ENCODE results near the gene PLEKHO1.

The PLEKHO1 gene

GRCh38 chr1:150149271-150150132 is at the start of gene PLEKHO1:
Gene PLEKHO1 (plus strand): TSS chr1:150149916. CDS start chr1:150150258, 342 bp downstream.
- no peak for TF ChIP-seq CTCF (IDR thresholded peaks at IDR 0.05; ENCODE audit: extremely low read depth, insufficient read depth, missing control alignments)
- DNase-seq (ENCODE audit: low spot score) = peak; percentile 90
- in situ Hi-C loops (cut with MboI; ENCODE audit: low pct_unique_long_range_greater_than_20kb, low sequenced_read_pairs, unreplicated experiment) = loop anchor here (10.0 kb wide), 1 partner anchor 65 kb away; no protein-coding TSS in a partner anchor

GRCh38 chr1:150102986-150103385 is 46.7 kb upstream of the PLEKHO1 start:
- no peak for TF ChIP-seq CTCF (IDR thresholded peaks at IDR 0.05; ENCODE audit: extremely low read depth, insufficient read depth, missing control alignments)
- DNase-seq (ENCODE audit: low spot score) = no peak
- in situ Hi-C loops (cut with MboI; ENCODE audit: low pct_unique_long_range_greater_than_20kb, low sequenced_read_pairs, unreplicated experiment) = no loop called here

GRCh38 chr1:150106341-150106740 is 43.4 kb upstream of the PLEKHO1 start:
- in situ Hi-C loops (cut with MboI; ENCODE audit: low pct_unique_long_range_greater_than_20kb, low sequenced_read_pairs, unreplicated experiment) = no loop called here
- TF ChIP-seq CTCF (IDR thresholded peaks at IDR 0.05; ENCODE audit: extremely low read depth, insufficient read depth, missing control alignments) = no peak
- no peak for DNase-seq (ENCODE audit: low spot score)

GRCh38 chr1:150109586-150109985 is 40.1 kb upstream of the PLEKHO1 start:
- peak; percentile 12 for DNase-seq (ENCODE audit: low spot score)
- no peak for TF ChIP-seq CTCF (IDR thresholded peaks at IDR 0.05; ENCODE audit: extremely low read depth, insufficient read depth, missing control alignments)
- in situ Hi-C loops (cut with MboI; ENCODE audit: low pct_unique_long_range_greater_than_20kb, low sequenced_read_pairs, unreplicated experiment) = no loop called here

- DNase-seq (ENCODE audit: low spot score) = no peak
- TF ChIP-seq CTCF (IDR thresholded peaks at IDR 0.05; ENCODE audit: extremely low read depth, insufficient read depth, missing control alignments) = no peak
- in situ Hi-C loops (cut with MboI; ENCODE audit: low pct_unique_long_range_greater_than_20kb, low sequenced_read_pairs, unreplicated experiment) = no loop called here
Observed at GRCh38 chr1:150110116-150110515, 39.6 kb upstream of the PLEKHO1 start.

GRCh38 chr1:150111670-150112069 is 38.0 kb upstream of the PLEKHO1 start:
- TF ChIP-seq CTCF (IDR thresholded peaks at IDR 0.05; ENCODE audit: extremely low read depth, insufficient read depth, missing control alignments) = no peak
- in situ Hi-C loops (cut with MboI; ENCODE audit: low pct_unique_long_range_greater_than_20kb, low sequenced_read_pairs, unreplicated experiment) = no loop called here
- DNase-seq (ENCODE audit: low spot score) = no peak

Measured in GM13977 (cell line).